Islet of Langerhans (tissue), 1 donor: ENCODE measurements around the gene RNF138.
A peak's percentile ranks its signal among the peaks of the same experiment; 100 is the strongest.
"Not testable (repeated sequence)": the region's sequence is repeated elsewhere in the genome, so short reads cannot be mapped to it uniquely, and the experiment has no call there.

ENCODE experiments used
- FAIRE-seq: peaks from one replicate; lab custom pipeline; 2011; peaks lifted over from hg19 to GRCh38; lab: Jason Lieb, UNC

The RNF138 gene

GRCh38 chr18:32095900-32096229 is 4.2 kb downstream of the RNF138 start:
- no peak for FAIRE-seq

- FAIRE-seq: no peak
Measured at GRCh38 chr18:32096946-32097345, 5.3 kb downstream of the RNF138 start.

GRCh38 chr18:32104516-32104915 is 12.8 kb downstream of the RNF138 start:
- no peak for FAIRE-seq

GRCh38 chr18:32110005-32110404 is 18.3 kb downstream of the RNF138 start:
- no peak for FAIRE-seq

- FAIRE-seq: no peak
Measured at GRCh38 chr18:32111706-32112105, 20.0 kb downstream of the RNF138 start.

GRCh38 chr18:32112826-32113225 is 21.2 kb downstream of the RNF138 start:
- FAIRE-seq: no peak

- FAIRE-seq: no peak
Measured at GRCh38 chr18:32114293-32114942, 22.7 kb downstream of the RNF138 start.

- FAIRE-seq: no peak
Measured at GRCh38 chr18:32122039-32122438, 30.4 kb downstream of the RNF138 start.

- peak; percentile 36 for FAIRE-seq
Measured at GRCh38 chr18:32126538-32126937, 34.9 kb downstream of the RNF138 start.

- FAIRE-seq: no peak
Measured at GRCh38 chr18:32135625-32136024, 44.0 kb downstream of the RNF138 start.

GRCh38 chr18:32138332-32138982 is 46.8 kb downstream of the RNF138 start:
- no peak for FAIRE-seq

- no peak for FAIRE-seq
Measured at GRCh38 chr18:32139835-32140283, 48.2 kb downstream of the RNF138 start.

GRCh38 chr18:32148185-32148870 is 56.7 kb downstream of the RNF138 start:
- FAIRE-seq: peak; percentile 51

- no peak for FAIRE-seq
Measured at GRCh38 chr18:32152705-32153448, 61.2 kb downstream of the RNF138 start.

GRCh38 chr18:32156855-32157254 is 65.2 kb downstream of the RNF138 start:
- FAIRE-seq: no peak

- FAIRE-seq: no peak
Measured at GRCh38 chr18:32157580-32157979, 65.9 kb downstream of the RNF138 start.

- FAIRE-seq: no peak
Measured at GRCh38 chr18:32158108-32158624, 66.5 kb downstream of the RNF138 start.

- FAIRE-seq: not testable (repeated sequence)
Measured at GRCh38 chr18:32158631-32159030, 67.0 kb downstream of the RNF138 start.

GRCh38 chr18:32160547-32160946 is 68.9 kb downstream of the RNF138 start:
- no peak for FAIRE-seq

GRCh38 chr18:32167980-32168730 is 76.5 kb downstream of the RNF138 start:
- FAIRE-seq: no peak

GRCh38 chr18:32173654-32174053 is 82.0 kb downstream of the RNF138 start:
- peak; percentile 76 for FAIRE-seq

- FAIRE-seq: no peak
Measured at GRCh38 chr18:32174719-32175118, 83.0 kb downstream of the RNF138 start.
